ENCODE data around the gene AKAP6.
"Not testable (repeated sequence)": the region's sequence is repeated elsewhere in the genome, so short reads cannot be mapped to it uniquely, and the experiment has no call there.

Gene AKAP6

GRCh38 chr14:32793033-32793432 is 463.9 kb downstream of the AKAP6 start:
- DNase-seq, result not testable (repeated sequence)

- no peak for DNase-seq
Measured at GRCh38 chr14:32800320-32800719, 471.2 kb downstream of the AKAP6 start.

- no peak for DNase-seq
Measured at GRCh38 chr14:32802295-32802694, 473.2 kb downstream of the AKAP6 start.

GRCh38 chr14:32805979-32806378 is 476.9 kb downstream of the AKAP6 start:
- DNase-seq, result no peak

GRCh38 chr14:32808644-32809043 is 479.5 kb downstream of the AKAP6 start:
- no peak for DNase-seq

- no peak for DNase-seq
Measured at GRCh38 chr14:32809255-32809654, 480.2 kb downstream of the AKAP6 start.

- no peak for DNase-seq
Measured at GRCh38 chr14:32813401-32813800, 484.3 kb downstream of the AKAP6 start.

- DNase-seq, result no peak
Measured at GRCh38 chr14:32814721-32815120, 485.6 kb downstream of the AKAP6 start.

GRCh38 chr14:32816588-32816987 is 487.5 kb downstream of the AKAP6 start:
- no peak for DNase-seq

GRCh38 chr14:32817780-32818179 is 488.7 kb downstream of the AKAP6 start:
- DNase-seq, result no peak

GRCh38 chr14:32818581-32818980 is 489.5 kb downstream of the AKAP6 start:
- no peak for DNase-seq

GRCh38 chr14:32820181-32820580 is 491.1 kb downstream of the AKAP6 start:
- no peak for DNase-seq

GRCh38 chr14:32820682-32821081 is 491.6 kb downstream of the AKAP6 start:
- no peak for DNase-seq

- no peak for DNase-seq
Measured at GRCh38 chr14:32821964-32822653, 493.0 kb downstream of the AKAP6 start.

GRCh38 chr14:32823706-32824105 is 494.6 kb downstream of the AKAP6 start:
- no peak for DNase-seq

- DNase-seq, result no peak
Measured at GRCh38 chr14:32824195-32824594, 495.1 kb downstream of the AKAP6 start.

GRCh38 chr14:32825058-32825457 is 496.0 kb downstream of the AKAP6 start:
- no peak for DNase-seq

GRCh38 chr14:32826404-32827082 is 497.4 kb downstream of the AKAP6 start:
- no peak for DNase-seq

- DNase-seq, result no peak
Measured at GRCh38 chr14:32827514-32827913, 498.4 kb downstream of the AKAP6 start.

- DNase-seq, result no peak
Measured at GRCh38 chr14:32835924-32836323, 506.8 kb downstream of the AKAP6 start.

GRCh38 chr14:32841698-32842097 is 512.6 kb downstream of the AKAP6 start:
- DNase-seq, result no peak

GRCh38 chr14:32846821-32847365 is 517.8 kb downstream of the AKAP6 start:
- no peak for DNase-seq

GRCh38 chr14:32847867-32848266 is 518.8 kb downstream of the AKAP6 start:
- DNase-seq, result no peak

- DNase-seq, result no peak
Measured at GRCh38 chr14:32865827-32866376, 536.8 kb downstream of the AKAP6 start.

Data from CD4-positive, alpha-beta T cell treated with Interleukin-6 for 4 hours (primary cell).